D721Med (cell line): ENCODE measurements around the gene PWP1.

ENCODE experiments used
- DNase-seq: peaks from one replicate; pipeline ENCODE4 v3.0.0; 2011; ENCODE audit warnings: low spot score; ENCODE audit not compliant: insufficient read length
- FAIRE-seq: peaks from 2 replicates; lab custom pipeline; 2011; peaks lifted over from hg19 to GRCh38; lab: Jason Lieb, UNC
- TF ChIP-seq, protein P1 (sequence below): IDR thresholded peaks from 2 replicates; pipeline ENCODE4 v1.5.1; 2012; ENCODE audit warnings: mild to moderate bottlenecking, control low read depth; ENCODE audit not compliant: insufficient read depth; ENCODE audit errors: missing control alignments

Gene PWP1

DNA sequence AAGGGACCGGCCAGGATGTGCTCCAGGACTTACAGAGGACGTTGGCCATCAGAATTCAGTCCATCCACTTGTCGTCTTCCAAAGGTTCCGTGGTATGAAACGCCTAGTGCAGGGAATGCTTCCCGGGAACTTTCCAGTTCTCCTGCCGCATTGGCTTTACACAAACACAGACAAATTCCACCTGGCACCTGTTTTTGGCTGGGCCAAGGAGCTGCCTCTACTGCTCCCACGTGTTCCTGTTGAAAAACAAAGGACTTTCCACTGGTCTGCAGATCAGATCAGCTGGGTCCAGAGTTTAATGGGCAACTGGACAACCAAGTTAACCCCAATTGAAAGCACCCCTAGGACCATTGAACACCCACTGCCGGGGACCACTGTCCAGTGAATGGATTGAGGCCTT lies 28.0 kb upstream of the PWP1 start:
- TF ChIP-seq, protein P1, sequence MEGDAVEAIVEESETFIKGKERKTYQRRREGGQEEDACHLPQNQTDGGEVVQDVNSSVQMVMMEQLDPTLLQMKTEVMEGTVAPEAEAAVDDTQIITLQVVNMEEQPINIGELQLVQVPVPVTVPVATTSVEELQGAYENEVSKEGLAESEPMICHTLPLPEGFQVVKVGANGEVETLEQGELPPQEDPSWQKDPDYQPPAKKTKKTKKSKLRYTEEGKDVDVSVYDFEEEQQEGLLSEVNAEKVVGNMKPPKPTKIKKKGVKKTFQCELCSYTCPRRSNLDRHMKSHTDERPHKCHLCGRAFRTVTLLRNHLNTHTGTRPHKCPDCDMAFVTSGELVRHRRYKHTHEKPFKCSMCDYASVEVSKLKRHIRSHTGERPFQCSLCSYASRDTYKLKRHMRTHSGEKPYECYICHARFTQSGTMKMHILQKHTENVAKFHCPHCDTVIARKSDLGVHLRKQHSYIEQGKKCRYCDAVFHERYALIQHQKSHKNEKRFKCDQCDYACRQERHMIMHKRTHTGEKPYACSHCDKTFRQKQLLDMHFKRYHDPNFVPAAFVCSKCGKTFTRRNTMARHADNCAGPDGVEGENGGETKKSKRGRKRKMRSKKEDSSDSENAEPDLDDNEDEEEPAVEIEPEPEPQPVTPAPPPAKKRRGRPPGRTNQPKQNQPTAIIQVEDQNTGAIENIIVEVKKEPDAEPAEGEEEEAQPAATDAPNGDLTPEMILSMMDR, result no peak
- DNase-seq, result no peak
- no peak for FAIRE-seq

DNA sequence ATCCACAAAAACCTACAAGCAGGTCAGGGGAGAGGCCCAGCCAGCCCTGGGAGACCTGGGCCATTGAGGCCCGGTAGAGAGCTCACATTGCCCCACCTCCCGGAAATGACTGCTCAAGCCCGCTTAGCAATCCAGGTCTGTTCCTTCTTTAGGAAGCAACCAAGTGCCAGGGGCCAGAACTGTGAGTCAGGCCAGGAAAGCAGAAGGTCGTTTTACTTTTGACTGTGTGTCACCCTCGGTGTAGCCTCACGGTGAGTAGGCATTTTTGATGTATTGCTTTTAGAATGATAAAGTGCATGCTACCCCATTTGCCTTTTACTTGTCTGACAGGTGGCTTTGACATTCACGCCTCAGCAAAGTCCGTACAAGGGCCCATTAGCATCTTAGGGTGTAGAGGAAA lies 25.4 kb upstream of the PWP1 start:
- TF ChIP-seq, protein P1, result no peak
- DNase-seq (no peak), FAIRE-seq (no peak)

DNA sequence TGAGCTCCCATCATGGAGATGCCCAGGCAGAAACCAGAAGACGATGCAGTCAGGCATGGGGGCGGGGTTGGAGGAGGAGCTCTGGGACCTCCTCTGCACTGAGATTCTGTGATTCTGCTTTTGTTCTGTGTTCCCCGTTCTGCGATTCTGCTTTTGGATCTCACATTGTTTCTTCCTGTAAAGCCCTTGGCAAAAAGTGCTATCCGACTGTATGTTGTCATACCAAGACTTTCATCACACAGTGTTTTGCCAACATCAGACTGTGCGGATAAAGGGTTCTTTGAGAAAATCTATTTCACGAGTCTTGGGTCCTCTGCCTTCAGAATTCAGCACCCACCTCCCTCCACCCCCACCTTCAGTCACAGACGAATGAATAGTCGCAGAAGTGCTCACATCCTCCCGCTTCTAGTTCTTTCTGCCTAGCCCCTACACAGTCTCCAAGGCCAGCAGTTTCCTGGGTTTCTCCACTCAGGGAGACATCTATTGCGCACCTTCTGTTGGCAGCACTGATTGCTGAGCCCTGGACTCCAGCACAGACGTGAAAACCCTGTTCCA lies 24.7 kb upstream of the PWP1 start:
- DNase-seq, result no peak
- no peak for FAIRE-seq
- TF ChIP-seq, protein P1, result no peak

DNA sequence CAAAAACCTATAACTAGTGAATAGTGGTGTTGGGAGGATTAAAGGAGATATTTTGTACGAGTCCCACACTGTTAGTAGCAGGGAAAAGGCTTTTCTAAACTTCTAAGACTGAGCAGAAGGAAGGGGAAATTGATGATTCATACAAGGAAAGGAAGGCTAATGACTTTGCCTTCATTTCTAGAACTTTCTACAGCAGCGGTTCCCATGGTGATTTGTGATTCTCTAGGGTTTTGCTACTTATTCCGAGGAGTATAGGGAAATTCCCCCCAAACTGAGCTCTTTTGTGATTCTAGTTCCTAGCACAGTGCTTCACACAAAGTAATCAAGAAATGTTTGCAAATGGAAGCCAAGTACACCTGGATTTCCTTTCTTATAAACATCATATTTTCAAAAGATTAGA lies 23.8 kb upstream of the PWP1 start:
- no peak for DNase-seq
- FAIRE-seq, result no peak
- TF ChIP-seq, protein P1, result no peak

DNA sequence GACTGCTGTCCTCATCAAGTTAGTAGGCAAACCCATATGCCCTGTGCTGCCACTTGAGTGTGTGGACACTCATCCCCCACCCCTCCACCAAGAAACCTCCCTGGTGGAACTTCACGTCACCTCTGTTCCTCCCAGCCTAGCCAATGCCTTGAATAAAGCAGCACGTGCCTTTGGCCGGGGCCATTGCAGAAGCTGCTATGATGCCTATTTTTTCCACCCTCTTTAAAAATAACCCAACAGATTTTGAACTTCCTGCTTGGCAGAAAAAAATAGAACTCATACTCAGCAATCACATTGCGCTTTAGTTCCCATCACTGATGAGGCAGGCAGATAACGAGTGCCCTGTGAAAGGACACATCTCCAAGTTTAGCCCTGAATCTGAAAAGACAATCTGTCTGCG lies 23.1 kb upstream of the PWP1 start:
- FAIRE-seq, result no peak
- TF ChIP-seq, protein P1, result no peak
- DNase-seq, result no peak

DNA sequence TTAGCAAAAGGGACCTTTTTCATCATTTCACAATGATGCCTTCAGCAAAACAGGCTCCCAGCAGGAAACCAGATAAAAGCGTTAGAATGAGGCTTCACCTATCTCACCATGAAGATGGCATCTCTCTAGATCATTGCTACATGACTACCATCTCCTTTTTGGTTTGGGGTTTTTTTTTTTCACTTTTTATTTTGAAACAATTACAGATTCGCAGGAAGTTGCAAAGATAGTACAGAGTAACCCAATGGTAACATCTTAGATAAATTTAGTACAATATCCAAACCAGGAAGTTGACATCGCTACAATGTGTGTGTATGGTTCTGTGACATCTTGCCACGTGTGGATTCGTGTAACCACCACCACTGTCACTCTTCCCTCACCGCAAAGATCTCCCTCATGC lies 22.3 kb upstream of the PWP1 start:
- no peak for DNase-seq
- TF ChIP-seq, protein P1, result no peak
- FAIRE-seq, result no peak

DNA sequence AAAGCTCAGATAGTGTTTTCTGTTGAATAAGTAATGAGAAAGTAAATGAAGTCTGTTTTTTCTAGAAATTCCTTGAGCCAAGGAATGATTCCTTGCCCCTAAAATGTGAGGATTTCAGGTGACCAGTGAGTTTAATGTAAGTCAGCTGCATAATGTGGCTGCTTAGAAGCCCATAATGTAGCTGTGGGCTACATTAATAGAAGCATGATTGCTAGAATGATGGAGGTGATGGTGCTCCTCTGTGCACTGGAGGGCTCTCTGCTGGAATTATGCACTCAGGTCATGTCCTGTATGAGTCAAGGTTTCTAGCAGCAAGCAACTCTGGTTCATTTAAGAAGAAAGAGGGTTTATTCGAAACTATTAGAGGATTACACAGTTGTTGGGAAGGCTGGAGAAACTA lies 19.6 kb upstream of the PWP1 start:
- no peak for FAIRE-seq
- TF ChIP-seq, protein P1, result no peak
- no peak for DNase-seq
